Measurements from ENCODE around the gene C10orf53.

GRCh38 chr10:49649936-49650723 lies 29.3 kb upstream of the C10orf53 start:
- TF ChIP-seq, protein P1, sequence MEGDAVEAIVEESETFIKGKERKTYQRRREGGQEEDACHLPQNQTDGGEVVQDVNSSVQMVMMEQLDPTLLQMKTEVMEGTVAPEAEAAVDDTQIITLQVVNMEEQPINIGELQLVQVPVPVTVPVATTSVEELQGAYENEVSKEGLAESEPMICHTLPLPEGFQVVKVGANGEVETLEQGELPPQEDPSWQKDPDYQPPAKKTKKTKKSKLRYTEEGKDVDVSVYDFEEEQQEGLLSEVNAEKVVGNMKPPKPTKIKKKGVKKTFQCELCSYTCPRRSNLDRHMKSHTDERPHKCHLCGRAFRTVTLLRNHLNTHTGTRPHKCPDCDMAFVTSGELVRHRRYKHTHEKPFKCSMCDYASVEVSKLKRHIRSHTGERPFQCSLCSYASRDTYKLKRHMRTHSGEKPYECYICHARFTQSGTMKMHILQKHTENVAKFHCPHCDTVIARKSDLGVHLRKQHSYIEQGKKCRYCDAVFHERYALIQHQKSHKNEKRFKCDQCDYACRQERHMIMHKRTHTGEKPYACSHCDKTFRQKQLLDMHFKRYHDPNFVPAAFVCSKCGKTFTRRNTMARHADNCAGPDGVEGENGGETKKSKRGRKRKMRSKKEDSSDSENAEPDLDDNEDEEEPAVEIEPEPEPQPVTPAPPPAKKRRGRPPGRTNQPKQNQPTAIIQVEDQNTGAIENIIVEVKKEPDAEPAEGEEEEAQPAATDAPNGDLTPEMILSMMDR (IDR thresholded peaks at IDR 0.05; ENCODE audit: insufficient read depth, low read length): no peak
- TF ChIP-seq POLR2AphosphoS5 (IDR thresholded peaks at IDR 0.05; ENCODE audit: low read depth) (no peak), REST (IDR thresholded peaks at IDR 0.05; ENCODE audit: insufficient replicate concordance, low read depth) (no peak)
